HG02798 (cell line): Measurements from ENCODE around the gene GZF1.
A peak's percentile ranks its signal among the peaks of the same experiment; 100 is the strongest.

ENCODE experiments used
- ATAC-seq: cut with Tn5 transposase; IDR thresholded peaks from one replicate; pipeline ENCODE4 v1.9.1; 2021; ENCODE audit warnings: mild to moderate bottlenecking; ENCODE audit not compliant: unreplicated experiment, poor library complexity

GZF1 gene

DNA sequence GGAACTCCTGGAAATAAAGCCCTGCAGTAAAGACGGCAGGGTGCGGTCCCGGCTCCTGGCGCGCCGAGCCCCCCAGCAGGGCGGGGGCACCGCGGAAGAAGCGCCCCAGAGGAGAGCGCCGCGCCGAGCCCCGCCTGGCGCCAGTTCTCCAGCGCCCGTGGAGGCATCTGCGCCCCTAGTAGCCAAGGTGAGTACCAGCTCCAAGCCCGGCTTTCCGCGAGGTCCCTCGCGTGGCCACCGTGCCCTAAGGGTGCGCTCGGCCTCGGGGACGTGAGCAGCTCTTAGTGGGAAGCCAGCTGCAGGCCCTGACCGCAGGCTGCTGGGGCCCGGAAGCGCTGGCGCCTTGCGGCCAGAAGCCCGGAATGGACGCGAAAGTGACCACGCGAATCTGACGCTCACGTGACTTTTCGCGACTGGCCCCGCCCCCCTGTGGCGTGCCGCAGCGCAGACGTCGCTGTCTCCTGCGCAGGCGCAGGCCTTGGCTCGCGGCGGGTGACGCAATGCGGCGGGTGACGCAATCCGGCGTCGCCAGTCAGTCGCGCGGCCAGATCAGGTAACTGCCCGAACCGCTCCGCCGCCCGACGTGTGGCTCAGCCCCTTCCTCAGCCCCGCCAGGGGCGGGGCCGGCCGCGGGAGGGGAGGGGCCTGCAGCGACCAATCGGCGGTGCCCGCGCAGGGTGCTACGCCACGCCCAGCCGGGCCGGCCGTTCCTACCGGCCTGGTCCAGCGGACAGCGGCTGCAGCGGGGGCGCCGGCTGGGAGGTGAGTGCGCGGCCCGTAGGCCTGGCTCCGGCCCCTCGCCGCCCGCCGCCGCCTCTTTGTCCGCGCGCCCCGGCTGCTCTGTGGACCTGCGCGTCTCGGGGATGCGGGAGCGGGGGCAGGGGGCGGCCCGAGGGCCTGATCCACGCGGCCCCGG lies at the start of gene GZF1:
Gene GZF1 (plus strand): TSS at position 707 of the 916 bp plus-strand sequence. CDS start 2,202 bp downstream, outside the sequence.
- peak; percentile 74 for ATAC-seq

DNA sequence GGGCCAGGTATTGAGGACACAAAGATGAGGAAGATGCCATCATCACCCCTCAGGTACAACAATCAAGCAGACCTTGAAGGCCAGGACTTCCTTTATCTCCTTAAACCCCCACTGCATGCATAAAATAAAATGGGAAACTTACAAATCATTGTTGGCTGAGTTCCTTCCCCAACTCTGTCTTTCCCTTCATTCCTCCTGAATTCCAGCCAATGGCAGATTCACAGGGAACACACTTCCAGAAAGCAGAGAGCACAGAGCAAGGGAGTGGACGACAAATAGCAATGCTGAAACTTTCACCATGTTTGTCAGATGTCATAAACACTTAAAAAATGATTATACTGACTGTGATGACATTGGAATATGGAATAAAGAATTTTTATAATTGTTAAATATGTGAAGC lies 48.7 kb upstream of the GZF1 start:
- no peak for ATAC-seq

DNA sequence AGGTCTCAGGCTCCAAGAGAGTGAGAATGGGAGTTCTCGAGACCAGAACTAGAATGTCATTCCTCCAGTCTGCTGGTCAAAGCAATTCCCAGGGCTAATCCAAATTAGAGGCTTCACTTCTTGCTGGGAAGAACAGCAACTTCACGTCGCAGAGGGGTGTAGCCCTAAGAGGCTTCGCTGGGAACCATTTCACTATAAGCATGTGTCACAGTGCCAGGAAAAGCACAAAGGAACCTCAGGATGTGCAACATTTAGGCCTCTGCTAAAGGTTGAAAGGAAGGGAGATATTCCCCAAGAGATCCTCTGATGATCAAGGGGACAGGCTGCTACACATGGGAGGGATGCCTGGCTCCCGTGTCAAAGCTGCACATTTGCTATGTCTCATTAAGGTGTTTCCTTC lies 47.3 kb upstream of the GZF1 start:
- no peak for ATAC-seq

DNA sequence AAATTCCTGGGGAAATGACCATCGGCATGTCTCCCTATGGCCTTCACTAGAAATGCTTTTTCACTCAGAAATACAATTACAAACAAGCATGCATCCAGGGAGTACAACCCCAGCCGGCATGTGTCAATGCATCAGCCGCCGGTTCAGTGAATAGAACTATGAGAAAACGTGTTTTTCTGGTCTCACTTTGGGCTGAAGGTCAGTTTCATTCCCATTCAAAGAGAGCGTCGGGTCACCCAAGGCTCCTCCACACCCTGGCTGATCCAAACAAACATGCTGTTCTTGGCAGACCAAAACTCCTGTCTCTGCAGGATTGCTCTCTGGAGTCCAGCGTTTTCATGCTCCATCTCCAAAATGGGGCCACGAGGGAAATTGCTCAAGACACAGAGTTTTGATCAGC lies 46.9 kb upstream of the GZF1 start:
- no peak for ATAC-seq

DNA sequence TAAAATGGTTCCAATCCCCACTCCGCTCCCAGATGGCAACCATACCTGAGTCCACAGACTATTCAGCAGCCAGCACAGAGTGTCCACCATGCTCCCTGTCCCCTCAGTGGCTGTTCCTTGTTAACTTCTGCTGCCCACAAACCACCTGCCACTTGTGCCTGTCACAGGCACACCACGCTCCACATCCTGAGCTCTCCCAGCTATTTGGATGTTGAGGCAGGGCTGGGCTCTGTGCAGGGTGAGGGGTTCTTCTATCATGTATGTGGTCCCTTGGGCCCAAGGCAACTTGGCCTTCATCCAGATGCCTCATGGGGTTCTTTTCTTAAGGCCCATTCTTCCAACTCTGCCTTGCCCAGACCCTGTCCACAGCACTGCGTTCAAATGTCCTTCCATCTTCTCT lies 45.4 kb upstream of the GZF1 start:
- no peak for ATAC-seq

DNA sequence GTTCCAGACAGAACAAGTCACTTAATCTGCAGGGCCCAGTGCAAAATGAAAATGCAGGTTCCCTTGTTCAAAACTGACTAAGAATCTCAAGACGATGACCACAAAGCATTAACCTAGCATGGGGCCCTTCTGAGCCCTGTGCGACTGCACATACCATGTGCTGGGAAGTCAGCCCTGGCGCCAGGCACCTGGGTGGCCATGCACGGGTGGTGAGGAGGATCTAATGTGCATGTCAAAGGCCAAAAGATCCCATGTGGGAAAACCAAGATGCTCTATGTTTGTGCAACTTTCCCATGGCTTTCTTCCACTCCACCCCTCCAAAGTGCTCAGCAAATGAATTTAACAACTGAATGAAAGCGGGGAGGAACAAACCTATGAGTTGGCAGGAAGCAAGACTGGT lies 44.9 kb upstream of the GZF1 start:
- no peak for ATAC-seq

DNA sequence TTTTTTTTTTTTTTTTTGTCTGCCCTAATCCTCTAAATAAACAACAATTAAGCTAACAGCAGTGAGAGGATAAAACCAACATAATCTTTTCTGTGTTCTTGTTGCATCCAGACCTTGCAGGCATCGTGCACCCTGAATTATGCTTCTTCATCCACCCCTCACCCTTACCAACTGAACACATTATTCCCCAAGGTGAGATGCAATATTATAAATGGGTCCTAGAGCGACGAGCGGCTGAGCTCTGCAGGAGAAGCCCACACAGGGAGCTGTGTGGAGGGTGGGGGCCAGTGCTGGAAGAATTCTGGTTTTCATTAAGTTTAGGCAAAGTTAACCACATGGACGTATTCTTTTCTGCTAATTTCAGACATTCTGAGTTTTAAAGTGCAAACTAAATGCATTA lies 43.6 kb upstream of the GZF1 start:
- ATAC-seq = no peak

DNA sequence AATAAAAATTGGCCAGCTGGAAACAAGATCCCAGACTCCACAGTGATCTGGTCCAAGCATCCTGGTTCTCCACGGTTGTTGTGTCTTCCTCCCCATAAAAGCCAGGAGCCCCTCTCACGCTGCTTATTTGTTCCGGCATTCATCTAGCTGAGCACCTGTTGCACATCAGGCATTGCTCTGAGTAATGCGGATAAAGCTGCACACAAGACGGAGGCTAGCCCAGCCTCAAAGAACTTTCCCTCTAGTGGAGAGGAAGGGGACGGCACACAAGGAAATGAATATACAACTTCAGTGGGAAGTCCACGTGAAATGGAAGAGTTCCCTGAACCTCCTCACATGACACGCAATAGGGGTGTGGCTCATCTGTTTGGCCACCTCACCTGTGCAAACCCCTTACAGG lies 41.7 kb upstream of the GZF1 start:
- no peak for ATAC-seq

DNA sequence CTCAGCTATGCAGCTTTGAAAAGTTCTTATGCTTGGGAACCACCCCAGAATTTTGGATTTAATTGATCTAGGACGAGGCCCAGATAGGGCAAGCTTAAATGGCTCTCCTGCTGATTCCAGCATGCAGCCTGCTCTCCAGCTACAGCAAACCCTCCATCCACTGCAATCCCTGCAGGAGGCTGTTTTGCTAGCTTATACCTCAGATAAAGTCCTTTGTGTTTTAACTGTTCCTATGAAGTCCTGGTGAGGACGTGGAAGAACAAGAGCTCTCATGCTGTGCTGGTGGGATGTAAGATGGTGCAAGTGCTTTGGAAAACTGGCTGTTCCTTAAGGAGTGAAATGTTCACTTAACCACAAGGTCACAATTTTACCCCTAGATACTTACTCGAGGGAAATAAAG lies 36.9 kb upstream of the GZF1 start:
- no peak for ATAC-seq

DNA sequence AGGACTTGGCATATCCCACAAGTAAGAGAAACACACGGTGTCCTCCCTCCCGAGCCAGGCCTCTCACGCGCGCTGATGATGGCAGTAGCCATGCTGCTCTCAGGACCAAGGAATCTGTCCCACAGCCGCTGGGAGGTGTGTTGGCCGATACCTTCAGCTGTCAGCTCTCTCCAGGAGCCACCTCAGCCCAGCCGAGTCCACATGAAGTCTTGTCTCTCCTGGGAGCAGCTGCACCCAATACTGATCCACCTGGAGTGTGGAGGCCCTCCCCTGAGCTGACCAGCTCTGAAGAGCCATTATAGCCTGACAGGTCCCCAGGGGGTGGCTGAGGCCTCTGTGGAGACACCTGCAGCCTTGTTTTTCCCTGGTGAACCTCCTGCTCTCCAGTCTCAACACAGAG lies 35.2 kb upstream of the GZF1 start:
- ATAC-seq = no peak

DNA sequence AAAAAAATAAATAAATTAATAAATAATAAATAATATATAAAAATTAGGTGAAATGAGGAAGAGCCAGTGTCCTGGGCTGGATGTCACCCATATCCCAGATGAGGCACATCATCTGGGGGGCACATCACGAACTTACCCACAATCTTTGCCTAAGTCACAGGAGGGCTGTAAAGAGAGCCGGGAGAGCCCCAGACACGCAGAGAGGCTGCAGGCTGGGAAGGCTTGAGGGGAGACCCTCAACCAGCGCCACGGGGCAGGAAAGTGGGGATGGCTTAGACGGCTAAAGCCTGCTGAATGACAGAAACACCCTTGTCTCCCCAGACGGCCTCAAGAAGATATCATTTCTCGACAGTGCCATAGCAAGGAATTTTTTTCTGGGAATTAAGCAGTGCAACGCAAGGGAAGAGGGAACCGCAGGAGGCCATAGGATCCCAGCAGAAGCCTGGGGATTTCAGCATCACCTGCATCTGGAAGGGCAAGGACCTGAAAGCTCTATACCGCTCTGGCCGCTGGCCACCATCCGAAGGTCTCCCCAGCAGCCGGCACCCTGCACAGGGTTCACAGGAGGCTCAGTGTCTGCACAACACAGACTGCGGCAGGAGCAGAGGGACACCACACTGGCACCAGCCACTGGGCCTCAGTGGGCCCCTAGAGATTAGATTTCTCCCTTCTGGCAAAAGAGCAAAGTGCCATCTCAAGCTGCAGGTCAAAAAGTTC lies 34.2 kb upstream of the GZF1 start:
- ATAC-seq = no peak

DNA sequence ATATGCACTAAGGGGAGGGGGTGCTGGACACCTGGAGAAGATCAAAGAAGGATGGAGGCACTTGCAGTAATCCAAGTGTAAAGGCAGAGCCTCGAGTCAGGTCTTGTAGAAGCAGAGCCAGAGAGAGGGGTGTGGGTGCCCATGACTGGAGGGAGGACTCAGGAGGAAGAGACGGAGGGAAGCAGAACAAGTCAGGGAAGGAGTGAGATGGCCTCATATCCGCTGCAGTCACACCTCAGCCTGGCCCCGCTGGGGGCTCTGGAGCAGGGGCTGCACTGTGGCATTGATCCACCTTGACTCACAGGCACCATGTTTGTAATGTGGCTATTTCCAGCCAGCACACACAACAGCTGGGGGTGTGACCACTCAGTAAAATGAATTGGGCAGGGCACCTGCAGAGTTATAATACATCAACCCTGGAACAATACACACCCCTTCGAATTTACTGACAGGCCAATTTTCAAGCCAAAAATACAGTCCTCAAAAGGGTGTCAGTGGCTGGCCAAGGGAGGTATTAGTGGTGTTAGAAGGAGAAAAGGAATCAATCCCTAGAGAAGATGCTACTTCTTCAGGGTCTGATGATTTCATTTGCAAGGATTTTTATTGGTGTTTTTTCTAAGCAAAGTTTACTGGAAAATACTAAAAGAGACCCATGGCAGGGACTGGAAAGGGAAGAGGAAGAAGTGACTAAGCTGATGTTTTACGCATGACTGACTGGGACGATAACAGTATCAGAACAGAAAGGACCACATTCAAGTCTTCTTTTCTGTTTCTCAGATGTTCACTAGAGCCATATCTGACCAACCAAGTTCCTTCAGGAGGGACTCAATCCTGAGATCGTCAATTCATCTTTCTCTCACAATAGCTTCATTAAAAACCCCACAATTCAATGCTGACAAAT lies 30.3 kb upstream of the GZF1 start:
- no peak for ATAC-seq

DNA sequence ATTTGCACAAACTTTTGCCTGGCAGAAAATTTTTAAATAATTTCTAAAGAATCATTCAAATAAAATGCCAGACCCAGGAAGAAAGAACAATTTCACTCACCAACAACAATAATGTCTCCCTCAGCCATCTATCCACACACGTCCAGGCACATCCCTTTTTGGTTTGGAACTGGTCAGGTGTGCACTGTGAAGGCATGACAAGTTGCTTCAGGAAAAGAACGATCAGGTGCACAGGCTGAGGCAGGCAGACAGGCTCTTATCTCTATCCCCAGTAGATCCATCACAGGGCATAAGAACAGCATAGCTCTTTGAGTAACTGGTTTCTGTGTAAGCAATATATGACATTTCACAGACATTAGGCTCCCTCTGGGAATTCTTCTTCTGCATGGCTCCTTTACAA lies 29.5 kb upstream of the GZF1 start:
- ATAC-seq = no peak

DNA sequence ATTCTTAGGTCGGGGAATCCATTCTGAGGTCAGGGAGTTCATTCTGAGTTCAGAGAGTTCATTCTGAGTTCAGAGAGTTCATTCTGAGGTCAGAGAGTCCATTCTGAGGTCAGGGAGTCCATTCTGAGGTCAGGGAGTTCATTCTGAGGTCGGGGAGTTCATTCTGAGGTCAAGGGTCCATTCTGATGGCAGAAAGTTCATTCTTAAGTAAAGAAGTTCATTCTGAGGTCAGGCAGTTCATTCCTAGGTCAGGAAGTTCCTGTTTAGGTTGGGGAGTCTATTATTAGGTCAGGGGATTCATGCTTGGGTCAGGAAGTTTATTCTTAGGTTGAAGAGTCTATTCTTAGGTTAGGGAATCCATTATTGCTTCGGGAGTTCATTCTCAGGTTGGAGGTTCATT lies 27.9 kb upstream of the GZF1 start:
- no peak for ATAC-seq

DNA sequence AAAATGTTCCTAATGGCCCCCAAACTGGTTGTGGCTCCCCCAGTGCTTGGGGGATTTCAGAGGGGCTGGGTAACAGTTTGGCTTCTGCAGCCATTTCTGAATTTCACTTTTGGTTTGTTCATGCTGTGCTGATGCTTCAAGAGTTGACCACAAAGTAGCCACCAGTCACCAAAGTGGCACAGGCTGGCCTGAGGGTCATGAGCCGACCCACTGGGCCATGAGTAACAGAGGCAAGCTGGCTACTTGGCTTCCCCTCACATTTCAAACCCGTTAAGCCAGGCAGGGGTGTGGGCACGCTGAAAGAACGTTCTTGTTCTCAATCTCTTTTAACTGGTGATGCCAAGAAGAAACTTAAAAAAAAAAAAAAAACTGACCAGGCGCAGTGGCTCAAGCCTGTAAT lies 26.5 kb upstream of the GZF1 start:
- no peak for ATAC-seq

DNA sequence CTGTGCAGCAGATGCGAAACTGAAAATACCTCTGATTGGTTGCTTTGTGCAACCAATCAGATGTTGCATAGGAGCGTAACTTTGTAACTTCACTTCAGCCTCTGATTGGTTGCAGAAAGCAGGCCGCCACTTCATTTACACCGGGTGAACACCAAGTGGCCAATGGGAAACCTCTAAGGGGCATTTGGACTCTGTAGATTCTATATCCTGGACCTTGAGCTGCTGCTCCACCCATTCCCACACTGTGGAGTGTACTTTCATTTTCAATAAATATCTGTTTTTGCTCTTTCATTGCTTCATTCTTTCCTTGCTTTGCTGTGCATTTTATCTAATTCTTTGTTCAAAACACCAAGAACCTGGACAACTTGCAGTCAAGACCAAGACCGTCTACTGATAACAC lies 25.5 kb upstream of the GZF1 start:
- ATAC-seq = no peak

DNA sequence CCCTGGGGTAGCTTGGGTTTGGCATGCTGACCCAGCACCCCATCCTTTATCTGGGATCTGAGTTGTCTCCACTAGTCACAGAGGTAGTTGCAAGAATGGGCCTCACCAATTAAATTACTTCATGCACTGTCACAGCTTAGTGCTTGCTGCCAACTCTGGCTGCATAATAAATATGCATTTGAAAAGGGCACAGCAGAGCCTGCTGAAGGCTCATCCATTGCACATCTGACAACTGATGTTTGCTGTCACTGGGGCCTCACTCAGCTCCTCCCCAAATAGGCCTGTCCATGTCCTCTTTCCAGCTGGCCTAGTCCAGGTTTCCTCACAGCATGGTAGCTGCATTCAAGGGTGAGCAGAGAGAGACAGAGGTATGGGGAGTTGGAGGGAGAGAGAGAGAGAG lies 24.7 kb upstream of the GZF1 start:
- ATAC-seq = no peak

DNA sequence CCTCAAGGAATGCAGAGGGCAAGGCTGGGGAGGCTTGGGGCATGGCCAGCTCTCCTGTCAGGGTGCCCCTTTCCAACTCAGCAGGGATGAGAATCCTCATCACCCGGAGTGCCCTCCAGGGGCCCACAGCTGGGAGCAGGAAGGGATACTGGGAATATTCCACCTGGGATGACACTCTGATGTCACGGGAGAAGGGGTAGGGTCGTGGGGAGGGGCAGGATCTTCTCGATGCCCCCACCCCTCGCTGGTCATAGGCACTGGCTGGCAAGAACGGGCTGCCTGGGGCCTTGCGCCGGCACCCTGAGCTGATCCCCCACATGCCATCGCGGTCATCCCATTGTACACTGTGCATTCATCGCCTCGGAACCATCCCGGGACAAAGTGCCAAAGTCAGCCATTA lies 22.0 kb upstream of the GZF1 start:
- ATAC-seq = no peak

DNA sequence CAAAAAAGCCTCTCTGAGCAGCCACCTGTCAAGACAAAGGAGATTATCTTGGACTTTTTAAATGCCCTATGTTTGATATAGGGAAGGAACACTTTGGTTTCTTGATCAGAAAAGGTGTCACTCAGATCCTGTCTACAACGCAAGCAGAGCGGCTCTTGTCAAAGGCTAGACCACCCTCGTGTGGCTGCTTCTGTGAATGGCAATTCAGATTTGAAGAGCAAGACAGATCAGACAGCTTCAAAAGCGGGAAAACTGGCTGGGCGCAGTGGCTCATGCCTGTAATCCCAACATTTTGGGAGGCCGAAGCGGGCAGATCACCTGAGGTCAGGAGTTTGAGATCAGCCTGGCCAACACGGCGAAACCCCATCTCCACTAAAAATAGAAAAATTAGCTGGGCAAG lies 21.5 kb upstream of the GZF1 start:
- no peak for ATAC-seq

DNA sequence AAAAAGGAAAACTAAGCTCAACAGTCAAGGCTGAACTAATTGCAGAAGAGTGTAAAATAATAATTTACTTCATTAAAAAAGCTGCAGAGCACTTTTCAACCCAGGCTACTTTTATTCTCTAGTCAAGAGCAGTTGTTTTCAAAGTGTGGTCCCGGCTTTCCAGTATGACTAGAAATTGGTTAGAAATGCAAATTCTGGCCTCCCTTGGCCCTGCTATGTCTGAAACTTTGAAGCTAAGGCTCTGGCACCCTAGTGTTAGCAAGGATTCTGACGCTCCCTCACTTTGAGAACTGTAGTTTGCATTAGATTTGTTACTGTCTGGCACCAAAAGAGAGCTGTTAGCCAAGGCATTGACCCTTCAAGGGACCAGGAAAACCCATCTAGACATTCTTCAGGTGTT lies 20.9 kb upstream of the GZF1 start:
- ATAC-seq = peak; percentile 80

DNA sequence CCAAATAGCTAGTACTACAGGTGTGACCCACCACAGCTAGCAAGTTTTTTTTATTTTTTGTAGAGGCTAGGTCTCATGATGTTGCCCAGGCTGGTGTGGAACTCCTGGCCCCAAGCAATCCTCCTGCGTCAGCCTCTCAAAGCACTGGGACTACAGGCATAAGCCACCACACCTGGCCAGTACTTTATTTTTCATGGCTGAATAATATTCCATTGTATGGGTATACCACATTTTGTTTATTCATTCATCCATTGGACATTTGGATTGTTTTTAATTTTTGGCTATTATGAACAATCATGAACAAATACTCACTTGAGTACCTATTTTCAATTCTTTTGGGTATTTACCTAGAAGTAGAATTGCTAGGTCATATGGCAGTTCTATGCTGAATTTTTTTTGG lies 18.4 kb upstream of the GZF1 start:
- no peak for ATAC-seq
